ENCODE measurements around the gene LRRC23. TPM values are rescaled to one million over a fixed set of nuclear protein-coding genes. Genes with fewer than 3 reads are reported as not detected.

Gene LRRC23
- total and polyA plus RNA-seq, 9 of the 15 experiments (the other 6 are each of a cell fraction or from before 2014, with no cell fraction given), result 2.2 to 7.0 (median 3.0) TPM

DNA sequence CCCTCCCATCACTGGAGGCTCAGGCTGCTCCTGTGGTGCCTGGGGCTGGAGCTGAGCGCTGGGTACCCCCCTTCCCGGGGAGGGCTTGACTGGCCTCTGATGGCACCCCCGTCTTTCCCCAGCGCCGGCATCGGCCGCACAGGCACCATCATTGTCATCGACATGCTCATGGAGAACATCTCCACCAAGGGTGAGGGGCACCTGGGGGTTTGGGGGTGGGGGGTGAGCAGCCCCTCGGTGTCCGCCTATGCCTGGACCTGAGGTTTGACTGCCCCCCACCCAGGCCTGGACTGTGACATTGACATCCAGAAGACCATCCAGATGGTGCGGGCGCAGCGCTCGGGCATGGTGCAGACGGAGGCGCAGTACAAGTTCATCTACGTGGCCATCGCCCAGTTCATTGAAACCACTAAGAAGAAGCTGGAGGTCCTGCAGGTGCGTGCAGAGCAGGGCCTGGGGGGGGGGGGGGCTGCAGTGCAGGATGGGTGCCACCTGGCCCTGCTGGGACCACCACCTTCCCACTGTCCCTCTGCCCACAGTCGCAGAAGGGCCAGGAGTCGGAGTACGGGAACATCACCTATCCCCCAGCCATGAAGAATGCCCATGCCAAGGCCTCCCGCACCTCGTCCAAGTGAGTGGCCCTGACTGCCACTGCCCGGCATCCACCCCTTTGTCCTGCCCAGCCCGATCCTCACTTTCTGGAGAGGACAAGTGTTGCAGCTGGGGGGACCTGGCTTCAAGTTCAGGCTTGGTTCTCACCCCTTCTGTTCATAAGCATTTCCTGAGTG, 55.4 kb downstream of the LRRC23 start:
- ATAC-seq (no peak), FAIRE-seq (no peak), DNase-seq (ENCODE audit: extremely low read depth in 1 of 4, low spot score in 3 of 4) (no peak)
- TF ChIP-seq, protein P1, sequence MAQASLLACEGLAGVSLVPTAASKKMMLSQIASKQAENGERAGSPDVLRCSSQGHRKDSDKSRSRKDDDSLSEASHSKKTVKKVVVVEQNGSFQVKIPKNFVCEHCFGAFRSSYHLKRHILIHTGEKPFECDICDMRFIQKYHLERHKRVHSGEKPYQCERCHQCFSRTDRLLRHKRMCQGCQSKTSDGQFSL (CRISPR knock-in tag; IDR thresholded peaks at IDR 0.05), result peak; percentile 16; the same call in 1 of the 2 replicates
- TF ChIP-seq, protein P1 (tag; IDR thresholded peaks at IDR 0.05), result no peak
- no peak for TF ChIP-seq WHSC1 (IDR thresholded peaks at IDR 0.05; ENCODE audit: low read length)
- no peak for TF ChIP-seq CBFA2T2 (conservative IDR thresholded peaks at IDR 0.05)
- BruUV-seq (replicated peaks), result no TSS peak
- Histone ChIP-seq H3K9me3 (replicated peaks; ENCODE audit: control insufficient read depth, insufficient read depth, low read depth, low read length) (no peaks in the 10 kb centered on the region), H3K36me3 (ENCODE audit: control insufficient read depth, insufficient read depth, low read length) (peaks cover 6% of the 10 kb centered on the region; the same call in 1 of the 3 replicates), H3K27me3 (ENCODE audit: control insufficient read depth in 2 of 2, insufficient read depth in 2 of 2, low read length in 2 of 2) (no peaks in the 10 kb centered on the region), H4K20me1 (replicated peaks; ENCODE audit: control insufficient read depth, insufficient read depth, low read length) (no peaks in the 10 kb centered on the region), H3K79me2 (ENCODE audit: control insufficient read depth, insufficient read depth, low read length) (peaks cover 10% of the 10 kb centered on the region; the same call in 2 of the 3 replicates), H3K9me1 (ENCODE audit: control insufficient read depth, insufficient read depth, low read length) (no peaks in the 10 kb centered on the region), H3K9ac (ENCODE audit: insufficient read depth in 1 of 2, low read depth in 2 of 2, low read length in 2 of 2) (peak overlapping the region in 1 of 2 experiments; percentile 96; a peak in 3 of 4 replicates), H3K27ac (ENCODE audit: extremely low read depth, low read depth, low read length) (no peak overlapping the region), H3K4me1 (replicated peaks in 1 of 2; ENCODE audit: control insufficient read depth in 2 of 2, insufficient read depth in 2 of 2, low read length in 2 of 2) (peaks cover 34 to 69% of the 10 kb centered on the region in 2 experiments), H3K4me2 (ENCODE audit: insufficient read depth, low read length) (peak overlapping the region; percentile 95; the same call in 1 of the 2 replicates), H2AFZ (ENCODE audit: low read depth, low read length) (no peak overlapping the region), H3K4me3 (no peak overlapping the region)
- in situ Hi-C loops (cut with MboI) (no loop called here), intact Hi-C loops (cut with micrococcal nuclease) (loop anchor here (1.0 to 10.0 kb wide), 3 partner anchors 14 to 225 kb away; partner anchors contain the start of gene PEX5)
- WGBS (ENCODE audit: insufficient coverage, low coverage, missing lambda C conversion rate), result 92% methylated on average over 14 of the region's 26 CpGs
- POLR2A ChIA-PET, result interaction anchor here (0.6 to 8.0 kb wide), 10 partner anchors 8 to 107 kb away, joined by 3 to 98 read pairs (median 4); partner anchors contain the start of genes C12orf57, RNU7-1 and SPSB2
- CTCF ChIA-PET (ENCODE audit: low intra/inter-chr PET ratio), result interaction anchor here (1.4 to 1.8 kb wide), 2 partner anchors 36 to 91 kb away, joined by 4 to 5 read pairs; no protein-coding TSS in a partner anchor
